Fibroblast of skin of back (primary cell): ENCODE results near the gene RPS6KA2.
"Not testable (repeated sequence)": the region's sequence is repeated elsewhere in the genome, so short reads cannot be mapped to it uniquely, and the experiment has no call there.

Experiments used
- DNase-seq: peaks from one replicate; pipeline ENCODE4 v3.0.0-alpha.2; 2013

The RPS6KA2 gene

GRCh38 chr6:166387098-166387497 is 240.0 kb downstream of the RPS6KA2 start:
- DNase-seq: not testable (repeated sequence)

GRCh38 chr6:166386111-166386510 is 240.9 kb downstream of the RPS6KA2 start:
- no peak for DNase-seq

- not testable (repeated sequence) for DNase-seq
Observed at GRCh38 chr6:166383802-166384363, 243.2 kb downstream of the RPS6KA2 start.

- peak; percentile 96 for DNase-seq
Observed at GRCh38 chr6:166382933-166383801, 243.9 kb downstream of the RPS6KA2 start, which contains the start of gene MPC1. Gene MPC1, minus strand, starts transcription at chr6:166382940. Its CDS starts 64 bp downstream, at chr6:166382876.

- no peak for DNase-seq
Observed at GRCh38 chr6:166382500-166382932, 244.5 kb downstream of the RPS6KA2 start.

- DNase-seq: peak; percentile 36
Observed at GRCh38 chr6:166381733-166382499, 245.1 kb downstream of the RPS6KA2 start.

GRCh38 chr6:166381381-166381732 is 245.7 kb downstream of the RPS6KA2 start:
- no peak for DNase-seq

- DNase-seq: no peak
Observed at GRCh38 chr6:166379800-166380199, 247.3 kb downstream of the RPS6KA2 start.

GRCh38 chr6:166379103-166379586 is 247.9 kb downstream of the RPS6KA2 start:
- no peak for DNase-seq

- DNase-seq: no peak
Observed at GRCh38 chr6:166377721-166378120, 249.3 kb downstream of the RPS6KA2 start.

- no peak for DNase-seq
Observed at GRCh38 chr6:166375013-166375412, 252.0 kb downstream of the RPS6KA2 start.

- no peak for DNase-seq
Observed at GRCh38 chr6:166370489-166370888, 256.6 kb downstream of the RPS6KA2 start.

- no peak for DNase-seq
Observed at GRCh38 chr6:166369782-166370181, 257.3 kb downstream of the RPS6KA2 start.

GRCh38 chr6:166366921-166367320 is 260.1 kb downstream of the RPS6KA2 start:
- peak; percentile 4 for DNase-seq

GRCh38 chr6:166365806-166366205 is 261.2 kb downstream of the RPS6KA2 start:
- peak; percentile 55 for DNase-seq

GRCh38 chr6:166365221-166365620 is 261.8 kb downstream of the RPS6KA2 start:
- peak; percentile 76 for DNase-seq

- DNase-seq: peak; percentile 21
Observed at GRCh38 chr6:166364456-166364855, 262.6 kb downstream of the RPS6KA2 start.

GRCh38 chr6:166362427-166362826 is 264.6 kb downstream of the RPS6KA2 start:
- not testable (repeated sequence) for DNase-seq

GRCh38 chr6:166361077-166361429 is 266.0 kb downstream of the RPS6KA2 start:
- DNase-seq: no peak

- peak; percentile 36 for DNase-seq
Observed at GRCh38 chr6:166360243-166361076, 266.6 kb downstream of the RPS6KA2 start.
